Ectodermal cell (in vitro differentiated cells): ENCODE data around the gene SUSD4.

Experiments
- H3K27ac ChIP-seq: 2 replicates; pipeline ENCODE4 v1.7.0; 2013; ENCODE audit warnings: mild to moderate bottlenecking, low read depth, low read length; ENCODE audit not compliant: insufficient read depth, poor library complexity, severe bottlenecking
- H3K27me3 ChIP-seq: 2 replicates; pipeline ENCODE4 v1.7.0; 2013; ENCODE audit warnings: mild to moderate bottlenecking, low read length; ENCODE audit not compliant: insufficient read depth, control insufficient read depth, poor library complexity, severe bottlenecking
- H3K36me3 ChIP-seq: one replicate; pipeline ENCODE4 v1.7.0; 2013; ENCODE audit warnings: low read length; ENCODE audit not compliant: control insufficient read depth, insufficient read depth
- H3K4me1 ChIP-seq: one replicate; pipeline ENCODE4 v1.7.0; 2013; ENCODE audit warnings: low read length; ENCODE audit not compliant: control insufficient read depth, insufficient read depth
- H3K4me3 ChIP-seq: 2 replicates; pipeline ENCODE4 v1.7.0; 2013; ENCODE audit warnings: low read depth, low read length, control low read depth; ENCODE audit not compliant: insufficient read depth
- H3K9me3 ChIP-seq: 2 replicates; pipeline ENCODE4 v1.7.0; 2013; ENCODE audit warnings: mild to moderate bottlenecking, low read length, moderate library complexity; ENCODE audit not compliant: control insufficient read depth
- WGBS, 2 experiments: methylation state at CpG; one replicate each; pipeline ENCODE4 v1.1.7; 2013; ENCODE audit warnings: missing lambda C conversion rate in 2 of 2; 5-methylcytosine and 5-hydroxymethylcytosine counted together

SUSD4 gene

GRCh38 chr1:223228201-223228600 is 135.8 kb downstream of the SUSD4 start:
- no peaks in the 10 kb centered on the region for H3K27me3 ChIP-seq
- no peak overlapping the region for H3K27ac ChIP-seq
- H3K4me1 ChIP-seq: no peaks in the 10 kb centered on the region
- 95 to 96% methylated on average over 2 of the region's 2 CpGs for WGBS, 2 experiments
- no peak overlapping the region for H3K4me3 ChIP-seq
- H3K36me3 ChIP-seq: no peaks in the 10 kb centered on the region
- no peaks in the 10 kb centered on the region for H3K9me3 ChIP-seq

DNA sequence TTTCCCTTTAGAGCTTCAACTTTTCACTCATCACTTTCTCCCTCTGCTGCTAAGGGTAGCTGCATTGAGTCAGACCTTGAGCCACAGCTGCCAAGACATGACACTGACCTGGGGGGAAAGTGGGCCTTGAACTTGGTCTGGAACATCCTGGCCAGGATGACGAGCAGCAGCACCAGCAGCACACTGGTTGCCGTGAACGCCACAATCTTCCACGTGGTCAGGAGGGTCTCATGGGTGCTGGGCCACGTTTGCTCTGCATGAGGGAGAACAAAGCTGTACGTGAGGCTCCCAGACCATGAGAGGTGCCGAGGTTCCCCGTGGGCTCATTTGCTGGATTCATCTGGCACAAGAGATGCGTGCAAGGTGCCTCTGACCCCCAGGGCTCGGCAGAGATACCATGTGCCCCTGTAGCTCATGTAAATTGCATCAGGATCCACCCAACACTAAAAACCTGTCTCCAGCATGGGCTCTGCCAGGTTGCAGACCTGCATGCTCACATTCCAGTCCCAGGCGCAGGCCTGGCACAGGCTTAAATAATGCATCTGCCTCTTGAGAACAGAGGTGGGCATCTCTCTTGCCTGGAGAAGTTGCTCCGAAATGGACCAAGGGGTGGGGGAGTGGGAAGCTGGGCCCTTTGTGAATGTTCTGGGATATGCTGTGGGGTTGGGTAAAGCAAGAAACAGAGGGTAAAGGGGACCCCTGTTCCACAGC is 136.3 kb downstream of the SUSD4 start:
- Histone ChIP-seq H3K4me3 (no peak overlapping the region), H3K27ac (no peak overlapping the region)
- WGBS, 2 experiments: 91% methylated on average over 12 of the region's 12 CpGs

DNA sequence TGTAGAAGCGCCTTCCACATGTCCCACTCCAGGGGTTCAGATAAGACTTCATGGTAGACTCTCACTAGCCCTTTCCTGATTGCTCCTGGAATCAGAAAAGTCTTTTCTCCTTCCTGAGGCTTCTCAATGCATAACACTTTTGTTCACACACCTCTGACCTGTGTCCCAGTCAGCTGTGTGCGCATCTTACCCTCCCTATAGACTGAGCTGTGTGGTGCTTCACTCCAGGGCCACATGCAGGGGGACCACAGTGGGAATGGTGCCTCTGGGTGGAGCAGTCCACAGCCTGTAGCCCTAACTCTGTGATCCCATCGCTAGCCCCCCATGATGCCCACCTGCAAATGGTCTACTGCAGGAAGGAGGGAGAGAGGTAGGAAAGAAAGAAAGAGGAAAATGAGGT is 136.9 kb downstream of the SUSD4 start:
- Histone ChIP-seq H3K4me1 (no peaks in the 10 kb centered on the region), H3K36me3 (no peaks in the 10 kb centered on the region), H3K4me3 (no peak overlapping the region), H3K27me3 (no peaks in the 10 kb centered on the region), H3K9me3 (no peaks in the 10 kb centered on the region), H3K27ac (no peak overlapping the region)
- 93 to 96% methylated on average over 3 of the region's 3 CpGs for WGBS, 2 experiments

More for the DNA sequence above, 136.3 kb downstream of the SUSD4 start:
- Histone ChIP-seq H3K27me3 (no peaks in the 10 kb centered on the region), H3K9me3 (no peaks in the 10 kb centered on the region), H3K4me1 (no peaks in the 10 kb centered on the region), H3K36me3 (no peaks in the 10 kb centered on the region)

- H3K27me3 ChIP-seq: no peaks in the 10 kb centered on the region
- H3K9me3 ChIP-seq: no peaks in the 10 kb centered on the region
- no peak overlapping the region for H3K4me3 ChIP-seq
- no peaks in the 10 kb centered on the region for H3K36me3 ChIP-seq
- H3K4me1 ChIP-seq: no peaks in the 10 kb centered on the region
- no peak overlapping the region for H3K27ac ChIP-seq
- 92 to 97% methylated on average over 3 of the region's 3 CpGs for WGBS, 2 experiments
These were observed 137.7 kb downstream of the SUSD4 start for GRCh38 chr1:223226271-223226670.

GRCh38 chr1:223225481-223225880 is 138.5 kb downstream of the SUSD4 start:
- no peaks in the 10 kb centered on the region for H3K27me3 ChIP-seq
- no peak overlapping the region for H3K27ac ChIP-seq
- H3K36me3 ChIP-seq: no peaks in the 10 kb centered on the region
- H3K4me3 ChIP-seq: no peak overlapping the region
- H3K4me1 ChIP-seq: no peaks in the 10 kb centered on the region
- H3K9me3 ChIP-seq: no peaks in the 10 kb centered on the region
- 88 to 90% methylated on average over 6 of the region's 6 CpGs for WGBS, 2 experiments

GRCh38 chr1:223225061-223225460 is 138.9 kb downstream of the SUSD4 start:
- H3K4me3 ChIP-seq: no peak overlapping the region
- H3K9me3 ChIP-seq: no peaks in the 10 kb centered on the region
- no peaks in the 10 kb centered on the region for H3K4me1 ChIP-seq
- WGBS, 2 experiments: 90 to 91% methylated on average over 7 of the region's 7 CpGs
- no peaks in the 10 kb centered on the region for H3K36me3 ChIP-seq
- no peak overlapping the region for H3K27ac ChIP-seq
- H3K27me3 ChIP-seq: no peaks in the 10 kb centered on the region

- H3K9me3 ChIP-seq: no peaks in the 10 kb centered on the region
- no peaks in the 10 kb centered on the region for H3K4me1 ChIP-seq
- no peaks in the 10 kb centered on the region for H3K36me3 ChIP-seq
- 86 to 89% methylated on average over 13 of the region's 13 CpGs for WGBS, 2 experiments
- no peaks in the 10 kb centered on the region for H3K27me3 ChIP-seq
- H3K4me3 ChIP-seq: no peak overlapping the region
- H3K27ac ChIP-seq: no peak overlapping the region
These were observed 139.5 kb downstream of the SUSD4 start for GRCh38 chr1:223224465-223224864.

DNA sequence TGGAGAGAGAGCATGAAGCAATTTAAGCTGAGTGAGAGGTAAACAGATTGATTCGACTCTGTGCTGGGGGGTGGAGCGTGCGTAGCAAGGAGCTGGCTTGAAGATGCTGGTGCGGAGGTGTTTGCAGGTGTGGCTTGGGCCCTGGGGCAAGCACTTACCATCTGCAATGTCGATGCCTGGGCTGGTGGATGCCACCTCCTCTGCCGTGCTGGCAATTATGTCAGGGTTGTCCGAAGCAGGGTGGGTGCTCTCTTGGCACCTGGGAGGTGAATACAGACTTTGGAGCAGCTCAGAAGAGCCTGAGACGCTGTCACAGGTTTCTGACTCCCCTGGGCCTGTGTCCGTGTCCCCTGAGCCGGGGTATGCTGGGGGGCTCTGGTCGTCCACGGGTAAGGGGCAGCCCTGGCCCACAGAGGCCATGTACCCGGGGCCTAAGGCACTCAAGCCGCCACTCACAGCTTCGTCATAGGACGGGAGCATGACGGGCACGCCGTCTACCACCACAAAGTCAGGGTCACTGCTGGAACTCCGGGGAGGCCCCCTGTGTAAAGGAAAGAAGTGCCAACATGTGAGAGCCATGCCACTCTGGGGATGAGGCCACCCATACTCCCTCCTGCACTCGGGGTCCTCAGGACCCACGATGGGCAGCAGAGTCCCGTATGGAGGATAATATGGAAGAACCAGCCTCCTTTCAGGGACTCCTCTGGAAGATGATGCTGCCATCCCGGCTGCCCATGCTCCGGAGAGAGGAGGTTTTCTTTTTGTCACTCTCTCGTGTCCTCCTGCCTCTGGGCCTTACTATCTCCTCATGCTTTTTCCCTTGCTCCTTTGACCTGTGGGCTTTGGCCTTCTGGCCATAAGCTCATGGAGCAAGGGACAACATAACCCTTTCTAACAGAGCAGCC is 140.6 kb downstream of the SUSD4 start:
- no peaks in the 10 kb centered on the region for H3K9me3 ChIP-seq
- no peaks in the 10 kb centered on the region for H3K4me1 ChIP-seq
- H3K4me3 ChIP-seq: no peak overlapping the region
- H3K27ac ChIP-seq: no peak overlapping the region
- WGBS, 2 experiments: 93 to 94% methylated on average over 26 of the region's 26 CpGs
- no peaks in the 10 kb centered on the region for H3K27me3 ChIP-seq
- no peaks in the 10 kb centered on the region for H3K36me3 ChIP-seq

DNA sequence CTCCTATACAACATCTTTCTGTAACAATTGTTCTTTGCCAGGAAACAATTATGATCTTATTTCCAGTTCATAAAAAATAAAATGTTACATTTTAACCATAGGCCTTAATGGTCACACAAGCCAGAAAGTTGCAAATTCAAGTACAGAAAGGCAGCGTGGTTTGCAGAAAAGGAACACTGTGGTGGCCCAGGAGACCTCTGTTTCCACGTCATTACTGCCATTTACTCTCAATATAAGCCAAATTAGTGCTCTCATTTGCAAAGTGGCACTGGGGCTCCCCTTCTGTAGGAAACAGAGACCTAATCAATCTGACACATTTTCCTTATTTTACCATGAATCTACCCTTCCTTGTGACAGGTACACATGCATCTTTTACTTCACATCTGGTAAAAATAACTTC is 141.6 kb downstream of the SUSD4 start:
- H3K36me3 ChIP-seq: no peaks in the 10 kb centered on the region
- H3K27me3 ChIP-seq: no peaks in the 10 kb centered on the region
- no peaks in the 10 kb centered on the region for H3K4me1 ChIP-seq
- WGBS, 2 experiments: 89 to 92% methylated on average over 2 of the region's 2 CpGs
- no peak overlapping the region for H3K27ac ChIP-seq
- H3K4me3 ChIP-seq: no peak overlapping the region
- H3K9me3 ChIP-seq: no peaks in the 10 kb centered on the region

- no peak overlapping the region for H3K4me3 ChIP-seq
- H3K27me3 ChIP-seq: no peaks in the 10 kb centered on the region
- 95 to 96% methylated on average over 8 of the region's 8 CpGs for WGBS, 2 experiments
- H3K27ac ChIP-seq: no peak overlapping the region
- H3K9me3 ChIP-seq: no peaks in the 10 kb centered on the region
- H3K4me1 ChIP-seq: peaks cover 5% of the 10 kb centered on the region
- no peaks in the 10 kb centered on the region for H3K36me3 ChIP-seq
These were observed 142.3 kb downstream of the SUSD4 start for GRCh38 chr1:223221686-223222085.
